Measurements from ENCODE around the gene FBXL22. TPM values are rescaled to one million over a fixed set of nuclear protein-coding genes. Genes with fewer than 3 reads are reported as not detected.

FBXL22 gene
- total and polyA plus RNA-seq, 2 of the 8 experiments (the other 6 are each of a cell fraction or from before 2014, with no cell fraction given) = 0.09 to 0.47 TPM

DNA sequence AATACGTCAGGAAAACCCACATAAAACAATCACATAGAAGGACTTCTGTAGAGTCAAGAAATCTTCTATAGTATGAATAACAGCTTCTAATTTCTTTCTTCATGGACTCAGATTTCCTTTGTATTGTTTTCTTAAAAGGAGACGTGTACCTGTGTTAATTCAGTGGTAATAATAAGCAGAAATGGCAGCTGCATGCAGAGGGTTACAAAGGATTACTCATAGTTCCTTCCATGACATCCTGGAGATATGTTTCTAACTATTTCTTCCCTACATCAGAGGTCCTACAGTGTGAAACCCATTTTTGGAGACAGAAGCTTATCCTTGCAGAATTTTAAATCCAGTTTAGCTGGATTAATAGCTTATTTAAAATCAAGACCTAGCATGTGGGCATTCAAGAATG lies 36.1 kb downstream of the FBXL22 start:
- H3K27me3 ChIP-seq (replicated peaks in 1 of 4; ENCODE audit: control insufficient read depth in 3 of 4, extremely low read depth in 1 of 4, insufficient read depth in 3 of 4, low read length in 3 of 4) = no peaks in the 10 kb centered on the region
- H4K20me1 ChIP-seq (replicated peaks in 1 of 2; ENCODE audit: control insufficient read depth in 1 of 2, insufficient read depth in 2 of 2, low read length in 2 of 2) = no peaks in the 10 kb centered on the region
- no peak overlapping the region for H3K4me2 ChIP-seq (ENCODE audit: insufficient read depth in 1 of 2, low read depth in 2 of 2, low read length in 2 of 2)
- H3K23ac ChIP-seq (ENCODE audit: insufficient read length) = no peak overlapping the region
- H2AK5ac ChIP-seq (ENCODE audit: low read depth, low read length) = no peak overlapping the region
- no peak overlapping the region for H2BK15ac ChIP-seq (ENCODE audit: low read length)
- H2BK120ac ChIP-seq (replicated peaks; ENCODE audit: low read depth, low read length) = no peak overlapping the region
- H4K91ac ChIP-seq (replicated peaks; ENCODE audit: insufficient read length, low read length) = no peak overlapping the region
- no peak overlapping the region for H3K27ac ChIP-seq (ENCODE audit: low read depth, low read length)
- CTCF ChIA-PET (ENCODE audit: partially characterized antibody) = interaction anchor here (1.0 to 1.7 kb wide), 2 partner anchors 10 to 17 kb away, joined by 3 to 4 read pairs; no protein-coding TSS in a partner anchor
- H3K36me3 ChIP-seq (ENCODE audit: control insufficient read depth in 2 of 4, insufficient read depth in 4 of 4, low read length in 3 of 4) = peaks cover 5 to 59% (median 20%) of the 10 kb centered on the region in 4 experiments
- WGBS, 2 experiments (ENCODE audit: extremely low coverage in 1 of 2, insufficient coverage in 1 of 2, insufficient read length in 1 of 2, insufficient replicate concordance in 2 of 2, low coverage in 1 of 2, low lambda C conversion rate in 2 of 2, missing lambda C conversion rate in 1 of 2) = 85% methylated on average over 2 of the region's 2 CpGs; no CpG with 5 or more reads in 1 of the 2 experiments
- POLR2A ChIA-PET (ENCODE audit: partially characterized antibody) = no interaction called here
- no peaks in the 10 kb centered on the region for H3K79me2 ChIP-seq (ENCODE audit: control insufficient read depth in 1 of 2, insufficient read depth in 2 of 2, low read length in 2 of 2)
- no peak overlapping the region for H2BK12ac ChIP-seq (ENCODE audit: low read depth, low read length)
- H4K8ac ChIP-seq (ENCODE audit: extremely low read depth, insufficient read depth, low read length) = no peak overlapping the region
- H2AFZ ChIP-seq (ENCODE audit: low read length) = no peak overlapping the region
- DNase-seq (ENCODE audit: low read depth in 1 of 2, low spot score in 2 of 2) (no peak), FAIRE-seq (no peak)
- no peak overlapping the region for H3K18ac ChIP-seq (ENCODE audit: extremely low read depth, low read length)
- H4K5ac ChIP-seq (ENCODE audit: insufficient read length, low read depth, low read length) = no peak overlapping the region
- no peak overlapping the region for H3K4me3 ChIP-seq (ENCODE audit: extremely low read depth in 1 of 4, insufficient read depth in 2 of 4, low read depth in 3 of 4, low read length in 4 of 4)
- no peaks in the 10 kb centered on the region for H3K4me1 ChIP-seq (replicated peaks in 1 of 4; ENCODE audit: control insufficient read depth in 3 of 4, insufficient read depth in 4 of 4, low read length in 3 of 4)
- no peaks in the 10 kb centered on the region for H3K23me2 ChIP-seq (ENCODE audit: low read depth, low read length)
- H3K4ac ChIP-seq (replicated peaks; ENCODE audit: insufficient read length, low read depth, low read length) = no peak overlapping the region
- no peak overlapping the region for H2BK5ac ChIP-seq (ENCODE audit: low read depth, low read length)
- no peak overlapping the region for H3K56ac ChIP-seq (replicated peaks; ENCODE audit: insufficient read length, low read depth, low read length)
- H2BK20ac ChIP-seq (ENCODE audit: low read length) = no peak overlapping the region
- TF ChIP-seq SP1 (IDR thresholded peaks at IDR 0.05; ENCODE audit: low read depth, low read length) (no peak), ZNF274 (IDR thresholded peaks at IDR 0.05; ENCODE audit: borderline replicate concordance, extremely low read depth, low read length) (no peak), CHD1 (IDR thresholded peaks at IDR 0.05; ENCODE audit: low read depth, low read length) (no peak)
- H3K9ac ChIP-seq (replicated peaks in 1 of 4; ENCODE audit: extremely low read depth in 1 of 4, low read depth in 3 of 4, low read length in 3 of 4) = no peak overlapping the region
- no peaks in the 10 kb centered on the region for H3K9me3 ChIP-seq (ENCODE audit: insufficient read depth in 2 of 2, low read depth in 1 of 2, low read length in 1 of 2)
- no peaks in the 10 kb centered on the region for H3K79me1 ChIP-seq (ENCODE audit: low read depth, low read length)
- no peak overlapping the region for H3K14ac ChIP-seq (ENCODE audit: insufficient read length)

Data from H1 (cell line).